HepG2 (cell line): ENCODE results near the gene PGM5. TPM values are rescaled to one million over a fixed set of nuclear protein-coding genes. Genes with fewer than 3 reads are reported as not detected.

Experiments
- ATAC-seq: fragments of 200-7000 bp; cut with Tn5 transposase; 3 replicates; pipeline ENCODE4 v1.9.1; 2020; ENCODE audit warnings: mild to moderate bottlenecking, moderate library complexity
- BruUV-seq: library from RNA; stranded (reverse); fragments of 400-500 nt; replicated peaks from 2 replicates; lab custom pipeline; 2021; lab: Mats Ljungman, UMichigan
- CTCF ChIA-PET: fragments of 300-600 bp; formaldehyde crosslinking; extraction: SDS; loops from one replicate; lab custom pipeline; 2021; ENCODE audit warnings: low total read pairs, inconsistent platforms, low intra/inter-chr PET ratio; lab: Yijun Ruan, JAX
- POLR2A ChIA-PET: fragments of 350-600 bp; sonication (Branson Sonifier 250); formaldehyde crosslinking; loops from one replicate; lab custom pipeline; 2020; ENCODE audit warnings: antibody characterized with exemption, inconsistent platforms; lab: Yijun Ruan, JAX
- DNase-seq: peaks from one replicate; pipeline ENCODE4 v3.0.0-alpha.2; 2015; ENCODE audit warnings: low spot score
- FAIRE-seq: peaks from 3 replicates; lab custom pipeline; 2011; peaks lifted over from hg19 to GRCh38; lab: Jason Lieb, UNC
- H2AFZ ChIP-seq: one replicate; pipeline ENCODE4 v1.6.1; 2011; ENCODE audit warnings: low read length, inconsistent platforms
- H3K27ac ChIP-seq: fragments of 300-600 bp; 3 replicates; pipeline ENCODE4 v1.8.0; 2011; ENCODE audit warnings: mixed run types, mild to moderate bottlenecking, mixed read lengths, low read length, inconsistent platforms; ENCODE audit not compliant: insufficient read depth; ENCODE audit errors: extremely low read length
- H3K27me3 ChIP-seq, 2 experiments: fragments of 200-600 bp in 1 of 2; 2 replicates in 1 of 2; 3 replicates in 1 of 2; pipeline versions ENCODE4 v1.6.0 to v1.8.0; 2011; ENCODE audit warnings: low read length in 2 of 2, mild to moderate bottlenecking in 2 of 2, moderate library complexity in 2 of 2, inconsistent platforms in 1 of 2; ENCODE audit not compliant: insufficient read depth in 2 of 2, control insufficient read depth in 1 of 2
- H3K36me3 ChIP-seq, 2 experiments: fragments of 200-600 bp in 1 of 2; replicated peaks in 1 of 2; 2 replicates in 1 of 2; 3 replicates in 1 of 2; pipeline versions ENCODE4 v1.5.1 to v1.8.0; 2011; ENCODE audit warnings: low read length in 2 of 2, inconsistent platforms in 1 of 2; ENCODE audit not compliant: insufficient read depth in 2 of 2, control insufficient read depth in 1 of 2
- H3K4me1 ChIP-seq: 2 replicates; pipeline ENCODE4 v1.5.1; 2012; ENCODE audit warnings: low read length, inconsistent platforms; ENCODE audit not compliant: insufficient read depth
- H3K4me2 ChIP-seq: 2 replicates; pipeline ENCODE4 v1.6.0; 2011; ENCODE audit warnings: low read depth, low read length, inconsistent platforms
- H3K4me3 ChIP-seq, 3 experiments: fragments of 200-600 bp in 1 of 3; sonication (generic), shearing (Covaris generic) in 1 of 3; replicated peaks in 1 of 3; 2 replicates each; pipeline ENCODE4 v1.5.1; 2011 to 2016; ENCODE audit warnings: low read length in 3 of 3, inconsistent platforms in 2 of 3, low read depth in 2 of 3, mild to moderate bottlenecking in 2 of 3, control low read depth in 1 of 3, mixed read lengths in 1 of 3; ENCODE audit not compliant: insufficient read depth in 1 of 3
- H3K79me2 ChIP-seq: one replicate; pipeline ENCODE4 v1.6.1; 2011; ENCODE audit warnings: low read length, inconsistent platforms; ENCODE audit not compliant: insufficient read depth
- H3K9ac ChIP-seq: 2 replicates; pipeline ENCODE4 v1.6.0; 2011; ENCODE audit warnings: mild to moderate bottlenecking, low read depth, low read length, inconsistent platforms; ENCODE audit not compliant: insufficient read depth
- H3K9me3 ChIP-seq: 2 replicates; pipeline ENCODE4 v1.5.1; 2012; ENCODE audit warnings: mild to moderate bottlenecking, low read length
- H4K20me1 ChIP-seq: 2 replicates; pipeline ENCODE4 v1.6.0; 2011; ENCODE audit warnings: inconsistent platforms, mild to moderate bottlenecking, low read length, moderate library complexity; ENCODE audit not compliant: insufficient read depth
- DMAP1 ChIP-seq: IDR thresholded peaks from 2 replicates; pipeline ENCODE4 v1.6.1; 2016
- KAT8 ChIP-seq: IDR thresholded peaks from 2 replicates; pipeline ENCODE4 v1.6.1; 2016; ENCODE audit warnings: missing genetic modification reagents, missing compliant biosample characterization
- NFAT5 ChIP-seq: sonication (generic); formaldehyde crosslinking; IDR thresholded peaks from 2 replicates; pipeline ENCODE4 v1.4.0; 2020; ENCODE audit warnings: missing genetic modification reagents
- RXRB ChIP-seq: IDR thresholded peaks from 2 replicates; pipeline ENCODE4 v1.6.1; 2016; ENCODE audit warnings: borderline replicate concordance, missing genetic modification reagents, missing compliant biosample characterization
- SIN3B ChIP-seq: fragments of 150-350 bp; IDR thresholded peaks from 2 replicates; pipeline ENCODE4 v1.6.1; 2014; ENCODE audit warnings: low read length
- THRA ChIP-seq: sonication (generic); formaldehyde crosslinking; IDR thresholded peaks from 2 replicates; pipeline ENCODE4 v1.4.0; 2020; ENCODE audit warnings: missing genetic modification reagents, borderline replicate concordance
- ZC3H13 ChIP-seq: sonication (generic); formaldehyde crosslinking; IDR thresholded peaks from 2 replicates; pipeline ENCODE4 v1.8.1; 2023; ENCODE audit warnings: mild to moderate bottlenecking, missing genetic modification reagents, moderate library complexity
- ZNF281 ChIP-seq: sonication (generic); formaldehyde crosslinking; IDR thresholded peaks from 2 replicates; pipeline ENCODE4 v1.4.0; 2020; ENCODE audit warnings: missing genetic modification reagents, borderline replicate concordance
- ZNF441 ChIP-seq: sonication (generic); formaldehyde crosslinking; IDR thresholded peaks from 2 replicates; pipeline ENCODE4 v1.7.0; 2021; ENCODE audit warnings: missing genetic modification reagents, borderline replicate concordance
- ZNF878 ChIP-seq: sonication (generic); formaldehyde crosslinking; IDR thresholded peaks from 2 replicates; pipeline ENCODE4 v1.8.1; 2023; ENCODE audit warnings: mild to moderate bottlenecking, missing genetic modification reagents, moderate library complexity
- ZSCAN21 ChIP-seq: sonication (generic); formaldehyde crosslinking; IDR thresholded peaks from 2 replicates; pipeline ENCODE4 v1.8.0; 2022; ENCODE audit warnings: mild to moderate bottlenecking, missing genetic modification reagents, moderate library complexity, borderline replicate concordance
- WGBS: methylation state at CpG from one replicate; pipeline ENCODE4 v1.1.6; 2017; ENCODE audit warnings: low lambda C conversion rate; 5-methylcytosine and 5-hydroxymethylcytosine counted together
- in situ Hi-C: cut with HindIII; loops from 2 replicates; pipeline ENCODE4 v1.10.0; 2017; ENCODE audit warnings: low pct_unique_long_range_greater_than_20kb; ENCODE audit not compliant: extremely low pct_ligation_motif_present
- intact Hi-C: fragments of 100-400 bp; cut with micrococcal nuclease; formaldehyde crosslinking; loops from one replicate; pipeline ENCODE4 v1.10.0; 2022; ENCODE audit not compliant: unreplicated experiment
- polyA plus RNA-seq, 8 experiments: library from polyadenylated mRNA; depleted of rRNA in 3 of 8; stranded (reverse) in 7 of 8; unstranded in 1 of 8; fragments of >200 nt; fragmentation: Illumina TruSeq in 4 of 8; extraction: Trizol in 4 of 8; gene quantifications; 2 replicates each; pipeline versions ENCODE4 v1.2.1 to v1.2.3, GENCODE V29; 2011 to 2016; ENCODE audit warnings: low read depth in 4 of 8, missing spikeins in 1 of 8, mixed read lengths in 1 of 8; ENCODE audit not compliant: insufficient read depth in 1 of 8
- total RNA-seq, 5 experiments: library from RNA; depleted of rRNA; stranded (reverse); fragments of >200 nt; fragmentation: Illumina TruSeq; extraction: Trizol; gene quantifications; 2 replicates each; pipeline ENCODE4 v1.2.3, GENCODE V29; 2016; ENCODE audit warnings: low read depth in 1 of 5

Gene PGM5
- total and polyA plus RNA-seq, 2 of the 13 experiments (the other 11 are each of a cell fraction or from before 2014, with no cell fraction given) = not detected

- TF ChIP-seq NFAT5 (CRISPR knock-in tag) (no peak), THRA (CRISPR knock-in tag) (no peak), DMAP1 (CRISPR knock-in tag) (no peak)
- TF ChIP-seq, all 625 proteins: peak for 0
Measured at GRCh38 chr9:68562461-68562860, 206.1 kb downstream of the PGM5 start (continued).

GRCh38 chr9:68567565-68567964 lies 211.2 kb downstream of the PGM5 start:
- no peaks in the 10 kb centered on the region for H3K27me3 ChIP-seq
- intact Hi-C loops = loop anchor here (10.0 kb wide), 1 partner anchor 223 kb away; no protein-coding TSS in a partner anchor
- H3K79me2 ChIP-seq = no peaks in the 10 kb centered on the region
- H3K9ac ChIP-seq = no peak overlapping the region
- no peak for DNase-seq
- H3K36me3 ChIP-seq = no peaks in the 10 kb centered on the region
- WGBS = 61% methylated on average over 3 of the region's 3 CpGs
- no peaks in the 10 kb centered on the region for H3K4me1 ChIP-seq
- no peaks in the 10 kb centered on the region for H4K20me1 ChIP-seq
- H3K4me3 ChIP-seq = no peak overlapping the region
- H3K4me2 ChIP-seq = no peak overlapping the region
- no peak for ATAC-seq
- FAIRE-seq = no peak
- no TSS peak for BruUV-seq
- no peaks in the 10 kb centered on the region; the same call in 1 of the 2 replicates for H3K9me3 ChIP-seq
- no peak overlapping the region for H2AFZ ChIP-seq
- in situ Hi-C loops = no loop called here
- H3K27ac ChIP-seq = no peak overlapping the region
- CTCF ChIA-PET = no interaction called here
- POLR2A ChIA-PET = no interaction called here
- TF ChIP-seq ZSCAN21 = no peak
- no peak for TF ChIP-seq ZNF878
- no peak for TF ChIP-seq ZNF281 (CRISPR knock-in tag)
- no peak for TF ChIP-seq RXRB (CRISPR knock-in tag)
- TF ChIP-seq ZNF441 (CRISPR knock-in tag) = no peak
- no peak for TF ChIP-seq KAT8
- TF ChIP-seq SIN3B = no peak
- TF ChIP-seq ZC3H13 (CRISPR knock-in tag) = no peak
